Erythroblast (primary cell): ENCODE data around the gene FGFBP1.

Source experiments
- GATA1 ChIP-seq: IDR thresholded peaks from 2 replicates; pipeline ENCODE4 v1.6.1; 2011; ENCODE audit warnings: low read depth, mild to moderate bottlenecking, control low read depth, low read length, moderate library complexity
- POLR2A ChIP-seq: IDR thresholded peaks from 2 replicates; pipeline ENCODE4 v1.6.1; 2011; ENCODE audit warnings: mild to moderate bottlenecking, low read length

DNA sequence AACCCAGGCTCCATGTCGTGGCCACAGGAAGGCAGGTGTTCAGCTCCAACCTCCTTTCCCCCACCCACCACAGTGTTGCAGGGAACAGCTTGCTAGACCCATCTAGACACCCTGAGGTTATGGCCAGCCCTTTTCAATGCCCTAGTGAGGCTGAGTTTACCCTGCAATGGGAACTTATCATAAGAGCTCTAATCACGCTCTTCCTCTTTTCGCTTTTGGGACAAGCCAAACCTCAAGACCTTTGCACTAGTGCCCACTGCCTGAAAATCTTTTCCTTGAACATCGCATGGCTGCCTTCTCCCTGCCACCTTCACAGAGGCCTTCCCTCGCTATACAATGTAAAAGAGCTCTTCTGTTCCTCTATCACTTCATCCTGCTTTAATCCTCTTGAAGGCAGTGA is 26.8 kb upstream of the FGFBP1 start:
- TF ChIP-seq POLR2A (no peak), GATA1 (no peak)
